ENCODE data around the gene MRPL1. TPM values are rescaled to one million over a fixed set of nuclear protein-coding genes. Genes with fewer than 3 reads are reported as not detected.

The MRPL1 gene
- total and polyA plus RNA-seq, 9 of the 15 experiments (the other 6 are each of a cell fraction or from before 2014, with no cell fraction given) = 38.4 to 75.7 (median 63.7) TPM

- TF ChIP-seq, protein P1, sequence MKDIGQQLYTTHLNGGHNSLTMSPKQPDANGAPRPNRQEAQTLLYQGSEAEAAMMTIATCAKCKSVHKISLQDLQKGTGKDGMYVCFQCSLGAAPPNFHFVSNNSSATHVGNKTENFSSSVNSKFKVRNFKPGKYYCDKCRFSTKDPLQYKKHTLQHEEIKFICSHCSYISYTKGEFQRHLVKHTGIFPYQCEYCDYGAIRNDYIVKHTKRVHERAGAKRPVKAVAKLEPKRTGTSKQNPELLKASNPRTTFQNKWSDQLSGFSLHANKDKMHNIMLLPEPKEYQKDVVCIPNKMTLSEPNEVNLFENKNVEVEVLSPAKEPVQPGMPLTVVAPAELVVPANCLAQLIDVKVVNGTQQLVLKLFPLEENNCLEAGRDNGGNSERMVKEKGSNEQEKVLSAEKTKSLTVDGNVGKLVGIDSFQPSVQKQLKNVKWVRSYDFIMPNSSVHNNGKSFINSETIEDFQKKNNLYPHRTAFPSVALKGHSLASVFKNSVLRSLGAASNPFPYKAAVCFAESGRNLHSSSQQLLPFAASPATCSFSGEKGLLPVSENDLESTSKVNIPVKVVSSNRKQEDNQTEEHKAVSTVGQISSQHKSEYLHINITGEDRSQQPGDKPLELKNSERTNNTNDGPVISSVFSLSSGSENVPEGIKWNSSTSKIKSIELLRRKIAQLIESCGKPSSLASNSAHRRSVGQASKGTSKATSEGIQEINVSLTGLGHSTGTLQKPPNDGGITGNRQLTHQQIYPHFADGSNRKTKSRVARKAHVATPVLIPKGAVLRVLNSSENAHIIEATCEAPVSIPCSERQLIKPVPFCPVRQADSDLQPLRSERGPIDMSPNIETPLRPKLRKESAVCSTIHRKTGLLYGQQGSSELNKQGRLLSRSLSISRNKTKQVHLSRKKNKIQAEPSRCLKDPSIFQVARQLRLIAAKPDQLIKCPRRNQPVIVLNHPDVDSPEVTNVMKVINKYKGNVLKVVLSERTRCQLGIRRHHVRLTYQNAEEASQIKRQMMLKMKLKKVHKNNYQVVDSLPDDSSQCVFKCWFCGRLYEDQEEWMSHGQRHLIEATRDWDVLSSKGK (CRISPR knock-in tag; IDR thresholded peaks at IDR 0.05) = no peak
- TF ChIP-seq RHOXF2B (CRISPR knock-in tag; conservative IDR thresholded peaks at IDR 0.05) (no peak), ID3 (CRISPR knock-in tag; IDR thresholded peaks at IDR 0.05) (no peak), ID3 (tag; IDR thresholded peaks at IDR 0.05) (peak; percentile 21; the same call in 1 of the 2 replicates), HEY1 (CRISPR knock-in tag; IDR thresholded peaks at IDR 0.05; ENCODE audit: borderline replicate concordance) (no peak), SMARCA4 (IDR thresholded peaks at IDR 0.05) (peak; percentile 29; the same call in 1 of the 2 replicates), RBM25 (IDR thresholded peaks at IDR 0.05; ENCODE audit: low read depth, low read length, severe bottlenecking) (no peak)
Measured at GRCh38 chr4:77818602-77819403, 43.8 kb upstream of the MRPL1 start, which contains the start of gene CNOT6L (continued).

Data from K562 (cell line).